ENCODE results near the gene TMEM44.

DNA sequence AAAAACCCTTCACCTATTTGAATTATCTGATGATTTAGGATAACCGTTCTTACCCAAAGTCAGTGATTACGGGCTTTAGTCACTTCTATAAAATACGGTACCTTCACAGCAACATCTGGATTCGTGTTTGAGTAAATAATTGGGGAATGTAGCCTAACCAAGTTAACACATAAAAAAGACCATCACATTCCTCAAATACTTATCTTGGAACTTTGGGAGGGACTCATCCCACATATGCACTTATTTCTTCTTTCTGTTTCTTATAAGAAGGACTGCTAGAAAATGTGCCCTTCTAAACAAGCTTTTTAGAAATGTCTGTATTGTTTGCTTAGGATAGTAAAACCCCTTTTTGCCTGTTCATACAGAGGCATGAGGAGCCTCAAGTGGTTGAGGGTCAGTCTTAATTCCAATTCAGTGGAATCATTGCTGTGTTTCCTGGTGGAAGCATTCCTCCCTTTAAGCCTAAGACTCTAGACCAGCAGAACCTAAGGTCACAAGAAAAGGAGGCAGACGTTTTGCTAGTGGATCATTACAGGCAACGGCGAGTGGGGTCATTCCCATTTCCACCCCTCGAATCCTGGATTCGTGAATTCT lies 67.5 kb downstream of the TMEM44 start:
- TF ChIP-seq, protein P1, sequence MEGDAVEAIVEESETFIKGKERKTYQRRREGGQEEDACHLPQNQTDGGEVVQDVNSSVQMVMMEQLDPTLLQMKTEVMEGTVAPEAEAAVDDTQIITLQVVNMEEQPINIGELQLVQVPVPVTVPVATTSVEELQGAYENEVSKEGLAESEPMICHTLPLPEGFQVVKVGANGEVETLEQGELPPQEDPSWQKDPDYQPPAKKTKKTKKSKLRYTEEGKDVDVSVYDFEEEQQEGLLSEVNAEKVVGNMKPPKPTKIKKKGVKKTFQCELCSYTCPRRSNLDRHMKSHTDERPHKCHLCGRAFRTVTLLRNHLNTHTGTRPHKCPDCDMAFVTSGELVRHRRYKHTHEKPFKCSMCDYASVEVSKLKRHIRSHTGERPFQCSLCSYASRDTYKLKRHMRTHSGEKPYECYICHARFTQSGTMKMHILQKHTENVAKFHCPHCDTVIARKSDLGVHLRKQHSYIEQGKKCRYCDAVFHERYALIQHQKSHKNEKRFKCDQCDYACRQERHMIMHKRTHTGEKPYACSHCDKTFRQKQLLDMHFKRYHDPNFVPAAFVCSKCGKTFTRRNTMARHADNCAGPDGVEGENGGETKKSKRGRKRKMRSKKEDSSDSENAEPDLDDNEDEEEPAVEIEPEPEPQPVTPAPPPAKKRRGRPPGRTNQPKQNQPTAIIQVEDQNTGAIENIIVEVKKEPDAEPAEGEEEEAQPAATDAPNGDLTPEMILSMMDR (IDR thresholded peaks at IDR 0.05) = no peak
- TF ChIP-seq POLR2A (IDR thresholded peaks at IDR 0.05) = no peak
